ENCODE data around the gene SH3TC2. TPM values are rescaled to one million over a fixed set of nuclear protein-coding genes. Genes with fewer than 3 reads are reported as not detected.

The SH3TC2 gene
- total and polyA plus RNA-seq, 10 of the 15 experiments (the other 5 are each of a cell fraction or from before 2014, with no cell fraction given), result not detected

GRCh38 chr5:148972974-148973374 is 89.9 kb downstream of the SH3TC2 start:
- H3K9me3 ChIP-seq (replicated peaks; ENCODE audit: control insufficient read depth, insufficient read depth, low read length), result no peaks in the 10 kb centered on the region
- H3K36me3 ChIP-seq (ENCODE audit: control insufficient read depth in 2 of 2, insufficient read depth in 2 of 2, low read length in 1 of 2), result no peaks in the 10 kb centered on the region
- H3K9ac ChIP-seq (ENCODE audit: control insufficient read depth, insufficient read depth, low read length), result no peak overlapping the region
- H3K4me2 ChIP-seq (ENCODE audit: control insufficient read depth, insufficient read depth), result no peak overlapping the region
- ChIA-PET RAD21 (ENCODE audit: unreplicated experiment) (no interaction called here), CTCF (interaction anchor here (0.9 to 2.9 kb wide), 3 partner anchors 16 to 242 kb away, joined by 3 to 6 read pairs (median 3); no protein-coding TSS in a partner anchor), POLR2A (no interaction called here), SMC1A (ENCODE audit: uncharacterized antibody, unreplicated experiment) (no interaction called here)
- no peaks in the 10 kb centered on the region for H4K20me1 ChIP-seq (ENCODE audit: control insufficient read depth, insufficient read depth)
- TF ChIP-seq SP1 (IDR thresholded peaks at IDR 0.05; ENCODE audit: low read depth, low read length) (no peak), STAT1 (conservative IDR thresholded peaks at IDR 0.05) (no peak), GABPA (IDR thresholded peaks at IDR 0.05; ENCODE audit: low read depth) (no peak), NKRF (conservative IDR thresholded peaks at IDR 0.05) (no peak), ZNF24 (IDR thresholded peaks at IDR 0.05) (no peak), TAF1 (IDR thresholded peaks at IDR 0.05; ENCODE audit: borderline replicate concordance, low read depth, low read length) (no peak), HCFC1 (IDR thresholded peaks at IDR 0.05; ENCODE audit: low read length) (no peak), MAX (IDR thresholded peaks at IDR 0.05; ENCODE audit: low read depth, low read length) (no peak), ZNF592 (IDR thresholded peaks at IDR 0.05) (no peak)
- peaks cover 0 to 7% of the 10 kb centered on the region in 2 experiments; a peak in 2 of 4 replicates for H3K27me3 ChIP-seq (replicated peaks in 1 of 2; ENCODE audit: control insufficient read depth in 2 of 2, insufficient read depth in 2 of 2, low read length in 1 of 2)
- no peak overlapping the region for H2AFZ ChIP-seq (ENCODE audit: control insufficient read depth, low read depth, low read length)
- in situ Hi-C loops (cut with MboI), result no loop called here
- no peak for FAIRE-seq
- H3K27ac ChIP-seq (ENCODE audit: control insufficient read depth, insufficient read depth), result no peak overlapping the region
- H3K79me2 ChIP-seq (ENCODE audit: control insufficient read depth, insufficient read depth, low read length), result no peaks in the 10 kb centered on the region
- H3K4me1 ChIP-seq (ENCODE audit: control insufficient read depth, insufficient read depth, low read length), result no peaks in the 10 kb centered on the region
- 21% methylated on average over 7 of the region's 7 CpGs for WGBS (ENCODE audit: insufficient coverage, insufficient replicate concordance, low lambda C conversion rate, missing lambda C conversion rate)
- intact Hi-C loops (cut with micrococcal nuclease; ENCODE audit: unreplicated experiment), result no loop called here
- no peak for ATAC-seq
- no TSS peak for BruUV-seq (replicated peaks)
- no peak for DNase-seq (ENCODE audit: low read depth, low spot score)
- H3K4me3 ChIP-seq, result no peak overlapping the region

Data from GM12878 (cell line).